Astrocyte (in vitro differentiated cells and primary cell): ENCODE results near the gene ELMO1. TPM values are rescaled to one million over a fixed set of nuclear protein-coding genes. Genes with fewer than 3 reads are reported as not detected.

Source experiments
- DNase-seq: peaks from one replicate; pipeline ENCODE4 v3.0.0-alpha.2; 2010; ENCODE audit warnings: low read depth
- FAIRE-seq: peaks from 2 replicates; lab custom pipeline; 2011; peaks lifted over from hg19 to GRCh38; lab: Jason Lieb, UNC
- H2AFZ ChIP-seq: 2 replicates; pipeline ENCODE4 v1.6.0; 2012; ENCODE audit warnings: low read depth, low read length, inconsistent platforms
- H3K27ac ChIP-seq: 2 replicates; pipeline ENCODE4 v1.5.1; 2011; ENCODE audit warnings: low read depth, low read length, inconsistent platforms
- H3K27me3 ChIP-seq: 2 replicates; pipeline ENCODE4 v1.6.0; 2011; ENCODE audit warnings: low read length, inconsistent platforms; ENCODE audit not compliant: insufficient read depth
- H3K36me3 ChIP-seq: 2 replicates; pipeline ENCODE4 v1.5.1; 2011; ENCODE audit warnings: low read length, inconsistent platforms; ENCODE audit not compliant: insufficient read depth
- H3K4me1 ChIP-seq: 2 replicates; pipeline ENCODE4 v1.5.1; 2011; ENCODE audit warnings: low read length, inconsistent platforms; ENCODE audit not compliant: insufficient read depth
- H3K4me2 ChIP-seq: 2 replicates; pipeline ENCODE4 v1.6.0; 2012; ENCODE audit warnings: low read length, inconsistent platforms
- H3K4me3 ChIP-seq: 2 replicates; pipeline ENCODE4 v1.5.1; 2011; ENCODE audit warnings: low read depth, mild to moderate bottlenecking, low read length, inconsistent platforms; ENCODE audit not compliant: insufficient read depth
- H3K79me2 ChIP-seq: 2 replicates; pipeline ENCODE4 v1.6.0; 2012; ENCODE audit warnings: mild to moderate bottlenecking, low read length, inconsistent platforms; ENCODE audit not compliant: insufficient read depth
- H3K9ac ChIP-seq: 2 replicates; pipeline ENCODE4 v1.6.0; 2012; ENCODE audit warnings: mild to moderate bottlenecking, low read length, inconsistent platforms
- H3K9me3 ChIP-seq: 2 replicates; pipeline ENCODE4 v1.5.1; 2012; ENCODE audit warnings: low read depth, mild to moderate bottlenecking, low read length, inconsistent platforms; ENCODE audit not compliant: insufficient read depth
- H4K20me1 ChIP-seq: 2 replicates; pipeline ENCODE4 v1.6.0; 2012; ENCODE audit warnings: low read length, inconsistent platforms; ENCODE audit not compliant: insufficient read depth
- H3K27ac Mint-ChIP-seq: one replicate; pipeline ENCODE4 v1.8.0; 2021; ENCODE audit warnings: mild to moderate bottlenecking, mixed read lengths; ENCODE audit not compliant: unreplicated experiment
- H3K27me3 Mint-ChIP-seq: one replicate; pipeline ENCODE4 v1.8.0; 2021; ENCODE audit warnings: low read depth, mixed read lengths; ENCODE audit not compliant: unreplicated experiment
- H3K36me3 Mint-ChIP-seq: one replicate; pipeline ENCODE4 v1.8.0; 2021; ENCODE audit warnings: low read depth, mixed read lengths; ENCODE audit not compliant: unreplicated experiment
- H3K4me1 Mint-ChIP-seq: one replicate; pipeline ENCODE4 v1.8.0; 2021; ENCODE audit warnings: low read depth, mixed read lengths; ENCODE audit not compliant: unreplicated experiment
- H3K4me3 Mint-ChIP-seq: one replicate; pipeline ENCODE4 v1.8.0; 2021; ENCODE audit warnings: mild to moderate bottlenecking, moderate library complexity, mixed read lengths; ENCODE audit not compliant: unreplicated experiment
- H3K9me3 Mint-ChIP-seq: one replicate; pipeline ENCODE4 v1.8.0; 2021; ENCODE audit warnings: mild to moderate bottlenecking, mixed read lengths; ENCODE audit not compliant: unreplicated experiment
- CTCF ChIP-seq: IDR thresholded peaks from 2 replicates; pipeline ENCODE4 v1.5.1; 2011; ENCODE audit warnings: low read depth, mild to moderate bottlenecking, inconsistent platforms, low read length, moderate library complexity; ENCODE audit not compliant: insufficient read depth
- EZH2 ChIP-seq: IDR thresholded peaks from 2 replicates; pipeline ENCODE4 v1.6.1; 2012; ENCODE audit warnings: mild to moderate bottlenecking, low read length, inconsistent platforms; ENCODE audit not compliant: insufficient read depth
- total RNA-seq: library from RNA; stranded (reverse); gene quantifications from 2 replicates; pipeline ENCODE4 v1.2.1, GENCODE V29; 2021

Gene ELMO1
- total RNA-seq, 1 donor from 2014 or later = 20.4 TPM

GRCh38 chr7:37435156-37435855 is 13.4 kb downstream of the ELMO1 start:
- no peak overlapping the region for H3K4me3 Mint-ChIP-seq
- Histone ChIP-seq H3K4me1 (no peaks in the 10 kb centered on the region), H3K79me2 (no peaks in the 10 kb centered on the region), H3K9ac (no peak overlapping the region), H3K4me3 (no peak overlapping the region), H3K9me3 (no peaks in the 10 kb centered on the region), H4K20me1 (no peaks in the 10 kb centered on the region), H3K4me2 (no peak overlapping the region), H2AFZ (no peak overlapping the region), H3K27me3 (no peaks in the 10 kb centered on the region), H3K36me3 (no peaks in the 10 kb centered on the region), H3K27ac (no peak overlapping the region)
- TF ChIP-seq CTCF (no peak), EZH2 (no peak)
- H3K27ac Mint-ChIP-seq = no peak overlapping the region
- no peaks in the 10 kb centered on the region for H3K27me3 Mint-ChIP-seq
- FAIRE-seq (no peak), DNase-seq (no peak)
- H3K9me3 Mint-ChIP-seq = no peaks in the 10 kb centered on the region
- no peaks in the 10 kb centered on the region for H3K36me3 Mint-ChIP-seq
- no peaks in the 10 kb centered on the region for H3K4me1 Mint-ChIP-seq

- Histone ChIP-seq H3K79me2 (no peaks in the 10 kb centered on the region), H3K27ac (no peak overlapping the region), H3K9me3 (no peaks in the 10 kb centered on the region), H3K27me3 (no peaks in the 10 kb centered on the region), H3K4me1 (no peaks in the 10 kb centered on the region), H2AFZ (no peak overlapping the region), H4K20me1 (no peaks in the 10 kb centered on the region), H3K4me3 (no peak overlapping the region), H3K36me3 (no peaks in the 10 kb centered on the region), H3K4me2 (no peak overlapping the region), H3K9ac (no peak overlapping the region)
- Mint-ChIP-seq H3K4me3 (no peak overlapping the region), H3K27ac (no peak overlapping the region), H3K4me1 (no peaks in the 10 kb centered on the region), H3K27me3 (no peaks in the 10 kb centered on the region), H3K9me3 (no peaks in the 10 kb centered on the region), H3K36me3 (no peaks in the 10 kb centered on the region)
- no peak for TF ChIP-seq CTCF
- TF ChIP-seq EZH2 = no peak
- FAIRE-seq (no peak), DNase-seq (no peak)
These were observed 14.1 kb downstream of the ELMO1 start for GRCh38 chr7:37434529-37434928.

- H3K4me1 Mint-ChIP-seq = no peaks in the 10 kb centered on the region
- H3K4me3 Mint-ChIP-seq = no peak overlapping the region
- H3K9ac ChIP-seq = no peak overlapping the region
- H2AFZ ChIP-seq = no peak overlapping the region
- no peaks in the 10 kb centered on the region for H3K79me2 ChIP-seq
- no peaks in the 10 kb centered on the region for H4K20me1 ChIP-seq
- no peak overlapping the region for H3K27ac Mint-ChIP-seq
- H3K27me3 ChIP-seq = no peaks in the 10 kb centered on the region
- no peak overlapping the region for H3K4me2 ChIP-seq
- no peak overlapping the region for H3K27ac ChIP-seq
- H3K4me3 ChIP-seq = no peak overlapping the region
- no peak for FAIRE-seq
- no peaks in the 10 kb centered on the region for H3K36me3 Mint-ChIP-seq
- H3K9me3 ChIP-seq = no peaks in the 10 kb centered on the region
- TF ChIP-seq CTCF (no peak), EZH2 (no peak)
- no peaks in the 10 kb centered on the region for H3K27me3 Mint-ChIP-seq
- no peaks in the 10 kb centered on the region for H3K36me3 ChIP-seq
- DNase-seq = no peak
- no peaks in the 10 kb centered on the region for H3K9me3 Mint-ChIP-seq
- no peaks in the 10 kb centered on the region for H3K4me1 ChIP-seq
These were observed 15.5 kb downstream of the ELMO1 start for GRCh38 chr7:37433166-37433565.
